OCI-LY1 (cell line): ENCODE results near the gene MYOM1.

Experiments
- H2AFZ ChIP-seq: fragments of 200-600 bp; sonication (generic), shearing (Covaris generic); 2 replicates; pipeline ENCODE4 v1.6.0; 2014; ENCODE audit warnings: antibody characterized with exemption, mild to moderate bottlenecking, low read length
- H3F3A ChIP-seq: fragments of 200-600 bp; sonication (generic), shearing (Covaris generic); 2 replicates; pipeline ENCODE4 v1.6.0; 2014; ENCODE audit warnings: mild to moderate bottlenecking, antibody characterized with exemption, low read length, moderate library complexity; ENCODE audit not compliant: insufficient read depth
- H3K27ac ChIP-seq: fragments of 200-600 bp; sonication (generic); 2 replicates; pipeline ENCODE4 v1.5.1; 2014; ENCODE audit warnings: low read length, mixed run types, mild to moderate bottlenecking, low read depth; ENCODE audit not compliant: poor library complexity, severe bottlenecking
- H3K27me3 ChIP-seq: fragments of 200-600 bp; sonication (generic); 2 replicates; pipeline ENCODE4 v1.6.0; 2014; ENCODE audit warnings: antibody characterized with exemption, mild to moderate bottlenecking, low read length, moderate library complexity; ENCODE audit not compliant: insufficient read depth
- H3K36me3 ChIP-seq: fragments of 200-600 bp; sonication (generic); 2 replicates; pipeline ENCODE4 v1.6.1; 2014; ENCODE audit warnings: mild to moderate bottlenecking, antibody characterized with exemption, low read length, moderate library complexity, mixed read lengths; ENCODE audit not compliant: insufficient read depth
- H3K4me1 ChIP-seq: fragments of 200-600 bp; sonication (generic); 2 replicates; pipeline ENCODE4 v1.5.1; 2014; ENCODE audit warnings: mild to moderate bottlenecking, low read length, moderate library complexity; ENCODE audit not compliant: insufficient read depth, severe bottlenecking
- H3K4me2 ChIP-seq: fragments of 200-600 bp; sonication (generic), shearing (Covaris generic); 2 replicates; pipeline ENCODE4 v1.6.1; 2014; ENCODE audit warnings: low read length
- H3K4me3 ChIP-seq: fragments of 200-600 bp; sonication (generic); 2 replicates; pipeline ENCODE4 v1.5.1; 2014; ENCODE audit warnings: low read length, low read depth, mild to moderate bottlenecking, mixed read lengths; ENCODE audit not compliant: poor library complexity, severe bottlenecking
- H3K79me2 ChIP-seq: fragments of 200-600 bp; shearing (Covaris generic); 2 replicates; pipeline ENCODE4 v1.6.1; 2016; ENCODE audit warnings: mixed run types, low read length, mixed read lengths; ENCODE audit not compliant: insufficient read depth
- H3K9ac ChIP-seq: fragments of 200-600 bp; sonication (generic), shearing (Covaris generic); 2 replicates; pipeline ENCODE4 v1.6.1; 2014; ENCODE audit warnings: mild to moderate bottlenecking, low read length, mixed read lengths
- H3K9me2 ChIP-seq: fragments of 200-600 bp; sonication (generic), shearing (Covaris generic); 2 replicates; pipeline ENCODE4 v1.6.1; 2014; ENCODE audit warnings: low read depth, mild to moderate bottlenecking, low read length, mixed read lengths
- H3K9me3 ChIP-seq: fragments of 200-600 bp; shearing (Covaris generic); 2 replicates; pipeline ENCODE4 v1.6.1; 2014; ENCODE audit warnings: low read length, mixed read lengths
- H4K20me1 ChIP-seq: fragments of 200-600 bp; sonication (generic), shearing (Covaris generic); 2 replicates; pipeline ENCODE4 v1.6.0; 2016; ENCODE audit warnings: mild to moderate bottlenecking, low read length; ENCODE audit not compliant: insufficient read depth
- CTCF ChIP-seq: fragments of 200-600 bp; sonication (generic), shearing (Covaris generic); IDR thresholded peaks from 2 replicates; pipeline ENCODE4 v1.5.1; 2017; ENCODE audit warnings: mild to moderate bottlenecking, antibody characterized with exemption, low read length, moderate library complexity, mixed read lengths
- EZH2 ChIP-seq: fragments of 200-600 bp; sonication (generic), shearing (Covaris generic); IDR thresholded peaks from 2 replicates; pipeline ENCODE4 v1.8.0; 2017; ENCODE audit warnings: borderline replicate concordance, mixed run types, mild to moderate bottlenecking, antibody characterized with exemption, low read length, moderate library complexity, mixed read lengths

MYOM1 gene

DNA sequence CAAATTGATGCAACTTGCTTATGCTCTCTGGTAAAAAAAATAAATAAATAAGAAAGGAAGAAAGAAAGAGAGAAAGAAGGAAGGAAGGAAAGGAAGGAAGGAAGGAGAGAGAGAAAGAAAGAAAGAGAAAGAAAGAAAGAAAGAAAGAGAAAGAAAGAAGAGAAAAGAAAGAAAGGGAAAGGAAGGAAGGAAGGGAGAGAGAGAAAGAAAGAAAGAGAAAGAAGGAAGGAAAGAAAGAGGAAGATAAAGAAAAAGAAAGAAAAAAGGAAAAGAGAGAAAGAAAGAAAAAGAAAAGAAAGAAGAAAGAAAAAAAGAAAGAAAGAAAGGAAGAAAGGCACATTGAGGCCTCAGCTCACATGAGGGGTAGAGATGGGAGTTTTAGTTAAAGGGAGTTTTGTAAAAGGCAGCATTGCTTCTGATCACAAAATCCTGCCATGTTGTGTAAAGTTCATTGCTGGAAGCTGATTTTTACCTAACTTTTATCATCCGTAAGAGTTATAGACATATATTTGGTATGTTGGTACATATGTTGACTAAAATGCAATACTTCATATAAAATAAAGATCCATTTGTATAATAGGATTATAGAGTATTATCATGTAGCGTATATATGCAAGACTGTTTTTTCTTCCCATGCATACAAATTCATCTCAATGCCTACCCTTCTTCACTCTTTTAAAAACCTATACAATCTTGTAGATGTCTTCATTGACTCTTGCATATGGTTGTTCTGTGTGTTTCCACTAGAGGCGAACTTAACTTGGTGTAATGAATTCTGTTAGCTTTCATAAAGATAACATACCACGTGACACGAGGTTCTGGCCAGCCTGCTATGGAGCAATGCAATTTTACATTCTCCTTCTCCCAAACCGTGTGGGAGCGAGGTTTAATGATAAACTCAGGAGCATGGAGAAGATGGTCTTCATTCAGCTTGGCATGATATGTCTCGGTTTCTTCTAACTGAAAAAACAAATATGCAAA is 32.8 kb downstream of the MYOM1 start:
- Histone ChIP-seq H2AFZ (no peak overlapping the region), H3K4me1 (peaks cover 20% of the 10 kb centered on the region), H3K36me3 (no peaks in the 10 kb centered on the region), H3K4me3 (no peak overlapping the region), H3K4me2 (no peak overlapping the region), H3K27me3 (no peaks in the 10 kb centered on the region), H3K79me2 (no peaks in the 10 kb centered on the region), H3K9me2 (no peaks in the 10 kb centered on the region), H3K9ac (no peak overlapping the region), H3K27ac (no peak overlapping the region), H3K9me3 (no peaks in the 10 kb centered on the region), H4K20me1 (no peaks in the 10 kb centered on the region), H3F3A (no peaks in the 10 kb centered on the region)
- no peak for TF ChIP-seq EZH2
- no peak; the same call in 1 of the 2 replicates for TF ChIP-seq CTCF

GRCh38 chr18:3184275-3184963 is 35.3 kb downstream of the MYOM1 start:
- H2AFZ ChIP-seq: peak overlapping the region; percentile 78
- H3K4me1 ChIP-seq: peaks cover 37% of the 10 kb centered on the region
- peak overlapping the region; percentile 44; the same call in 1 of the 2 replicates for H3K9ac ChIP-seq
- no peak overlapping the region for H3K4me3 ChIP-seq
- no peaks in the 10 kb centered on the region for H4K20me1 ChIP-seq
- peak overlapping the region; percentile 66 for H3K27ac ChIP-seq
- peak overlapping the region; percentile 24; the same call in 1 of the 2 replicates for H3K4me2 ChIP-seq
- no peaks in the 10 kb centered on the region for H3K36me3 ChIP-seq
- no peaks in the 10 kb centered on the region for H3K9me3 ChIP-seq
- H3F3A ChIP-seq: no peaks in the 10 kb centered on the region
- no peak for TF ChIP-seq CTCF
- TF ChIP-seq EZH2: no peak
- no peaks in the 10 kb centered on the region for H3K9me2 ChIP-seq
- H3K79me2 ChIP-seq: no peaks in the 10 kb centered on the region
- no peaks in the 10 kb centered on the region for H3K27me3 ChIP-seq

- H3K9ac ChIP-seq: no peak overlapping the region
- H3K9me2 ChIP-seq: no peaks in the 10 kb centered on the region
- no peaks in the 10 kb centered on the region for H3K27me3 ChIP-seq
- peak overlapping the region; percentile 66 for H3K27ac ChIP-seq
- H3K4me2 ChIP-seq: no peak overlapping the region
- H2AFZ ChIP-seq: no peak overlapping the region
- H3F3A ChIP-seq: no peaks in the 10 kb centered on the region
- H3K9me3 ChIP-seq: no peaks in the 10 kb centered on the region
- H3K4me1 ChIP-seq: peaks cover 49% of the 10 kb centered on the region
- H3K79me2 ChIP-seq: no peaks in the 10 kb centered on the region
- H3K4me3 ChIP-seq: no peak overlapping the region
- no peaks in the 10 kb centered on the region for H3K36me3 ChIP-seq
- H4K20me1 ChIP-seq: no peaks in the 10 kb centered on the region
- no peak for TF ChIP-seq EZH2
- TF ChIP-seq CTCF: no peak
Observed at GRCh38 chr18:3183103-3183717, 36.6 kb downstream of the MYOM1 start.
